Activated CD4-positive, alpha-beta T cell treated with anti-CD3 and anti-CD28 coated beads, Interleukin-2, amount 50 U/mL, for 48 hours (primary cell): ENCODE measurements around the gene DEFB121.
"Not testable (repeated sequence)": the region's sequence is repeated elsewhere in the genome, so short reads cannot be mapped to it uniquely, and the experiment has no call there.

Experiments
- DNase-seq, 2 experiments: peaks; one replicate each; pipeline ENCODE4 v3.0.0-alpha.2; 2020

The DEFB121 gene

GRCh38 chr20:31406115-31406514 lies at the start of gene DEFB121:
DEFB121 (minus strand) TSS chr20:31406215; CDS start chr20:31406152, 63 bp downstream.
- no peak for DNase-seq

- DNase-seq = no peak
These were observed 48.3 kb upstream of the DEFB121 start for GRCh38 chr20:31454361-31454760.

GRCh38 chr20:31452575-31452974 lies 46.6 kb upstream of the DEFB121 start:
- DNase-seq = no peak

GRCh38 chr20:31449511-31450414 lies 43.7 kb upstream of the DEFB121 start:
- no peak for DNase-seq

- DNase-seq = no peak
These were observed 40.2 kb upstream of the DEFB121 start for GRCh38 chr20:31446084-31446819.

- DNase-seq = peak; percentile 23 to 41
These were observed 34.1 kb upstream of the DEFB121 start, which contains the start of gene DEFB123 for GRCh38 chr20:31440012-31440659. DEFB123 (plus strand) TSS chr20:31440632; CDS start chr20:31440699, 67 bp downstream.

- DNase-seq = no peak
These were observed 24.6 kb upstream of the DEFB121 start for GRCh38 chr20:31430568-31431115.

- DNase-seq = not testable (repeated sequence)
These were observed 21.6 kb upstream of the DEFB121 start for GRCh38 chr20:31427576-31427975.

- DNase-seq = not testable (repeated sequence)
These were observed 21.0 kb upstream of the DEFB121 start for GRCh38 chr20:31426891-31427551.

GRCh38 chr20:31425797-31426196 lies 19.8 kb upstream of the DEFB121 start:
- DNase-seq = no peak

- no peak for DNase-seq
These were observed 12.3 kb upstream of the DEFB121 start for GRCh38 chr20:31418307-31418706.

- no peak for DNase-seq
These were observed 9.6 kb upstream of the DEFB121 start for GRCh38 chr20:31415653-31416052.

GRCh38 chr20:31414381-31414780 lies 8.4 kb upstream of the DEFB121 start:
- DNase-seq = no peak

- no peak for DNase-seq
These were observed 4.0 kb upstream of the DEFB121 start for GRCh38 chr20:31410011-31410410.

GRCh38 chr20:31403886-31404285 lies 2.1 kb downstream of the DEFB121 start:
- no peak for DNase-seq

- DNase-seq = no peak
These were observed 11.1 kb downstream of the DEFB121 start for GRCh38 chr20:31394900-31395299.

- DNase-seq = no peak
These were observed 13.2 kb downstream of the DEFB121 start for GRCh38 chr20:31392836-31393235.

GRCh38 chr20:31390490-31390889 lies 15.5 kb downstream of the DEFB121 start, which contains the start of gene DEFB119:
DEFB119 (minus strand) TSS chr20:31390590; CDS start chr20:31390483, 107 bp downstream.
- no peak for DNase-seq

GRCh38 chr20:31374346-31374745 lies 31.7 kb downstream of the DEFB121 start:
- DNase-seq = no peak

GRCh38 chr20:31368301-31368700 lies 37.7 kb downstream of the DEFB121 start, which contains the start of gene DEFB118:
DEFB118 (plus strand) TSS chr20:31368601; CDS start chr20:31368651, 50 bp downstream.
- no peak for DNase-seq

- not testable (repeated sequence) for DNase-seq
These were observed 41.7 kb downstream of the DEFB121 start for GRCh38 chr20:31364272-31364671.

- DNase-seq = no peak
These were observed 42.7 kb downstream of the DEFB121 start for GRCh38 chr20:31363295-31363694.
